Stomach (tissue), 4 donors: ENCODE results near the gene ZFPM1.

Experiments
- CTCF ChIP-seq, 7 experiments: fragments of 450-650 bp in 4 of 7; fragments of 200-600 bp in 3 of 7; sonication (generic) in 3 of 7; IDR thresholded peaks; one replicate each; pipeline ENCODE4 v1.5.1; 2016 to 2019; ENCODE audit warnings: antibody characterized with exemption in 7 of 7, control low read depth in 2 of 7, mild to moderate bottlenecking in 1 of 7
- EP300 ChIP-seq: sonication (generic); formaldehyde crosslinking; IDR thresholded peaks from one replicate; pipeline ENCODE4 v1.6.1; 2017; ENCODE audit warnings: antibody characterized with exemption
- POLR2A ChIP-seq, 4 donors: fragments of 450-650 bp; IDR thresholded peaks; one replicate each; pipeline ENCODE4 v1.6.1; 2016; ENCODE audit warnings: antibody characterized with exemption in 4 of 4, control low read depth in 2 of 4, mild to moderate bottlenecking in 1 of 4, moderate library complexity in 1 of 4
- POLR2AphosphoS5 ChIP-seq, 3 donors: sonication (generic); formaldehyde crosslinking; IDR thresholded peaks; one replicate each; pipeline ENCODE4 v1.6.1; 2016; ENCODE audit warnings: antibody characterized with exemption in 3 of 3

GRCh38 chr16:88413231-88413630, 39.8 kb upstream of the ZFPM1 start:
- TF ChIP-seq POLR2A (IDR thresholded peaks at IDR 0.05) (no peak), EP300 (no peak), CTCF (IDR thresholded peaks at IDR 0.05) (no peak), POLR2AphosphoS5 (IDR thresholded peaks at IDR 0.05) (no peak)
